Activated naive CD8-positive, alpha-beta T cell treated with anti-CD3 and anti-CD28 coated beads, Interleukin-2, amount 50 U/mL, for 16 hours (primary cell): Measurements from ENCODE around the gene NRSN2.
A peak's percentile ranks its signal among the peaks of the same experiment; 100 is the strongest.

ENCODE experiments used
- DNase-seq: peaks from one replicate; pipeline ENCODE4 v3.0.0-alpha.2; 2020; ENCODE audit warnings: low read depth, low spot score

The NRSN2 gene

GRCh38 chr20:346640-347316, at the start of gene NRSN2:
Gene NRSN2, plus strand, starts transcription at chr20:347111. Its CDS starts 2,533 bp downstream, at chr20:349644.
- no peak for DNase-seq

DNA sequence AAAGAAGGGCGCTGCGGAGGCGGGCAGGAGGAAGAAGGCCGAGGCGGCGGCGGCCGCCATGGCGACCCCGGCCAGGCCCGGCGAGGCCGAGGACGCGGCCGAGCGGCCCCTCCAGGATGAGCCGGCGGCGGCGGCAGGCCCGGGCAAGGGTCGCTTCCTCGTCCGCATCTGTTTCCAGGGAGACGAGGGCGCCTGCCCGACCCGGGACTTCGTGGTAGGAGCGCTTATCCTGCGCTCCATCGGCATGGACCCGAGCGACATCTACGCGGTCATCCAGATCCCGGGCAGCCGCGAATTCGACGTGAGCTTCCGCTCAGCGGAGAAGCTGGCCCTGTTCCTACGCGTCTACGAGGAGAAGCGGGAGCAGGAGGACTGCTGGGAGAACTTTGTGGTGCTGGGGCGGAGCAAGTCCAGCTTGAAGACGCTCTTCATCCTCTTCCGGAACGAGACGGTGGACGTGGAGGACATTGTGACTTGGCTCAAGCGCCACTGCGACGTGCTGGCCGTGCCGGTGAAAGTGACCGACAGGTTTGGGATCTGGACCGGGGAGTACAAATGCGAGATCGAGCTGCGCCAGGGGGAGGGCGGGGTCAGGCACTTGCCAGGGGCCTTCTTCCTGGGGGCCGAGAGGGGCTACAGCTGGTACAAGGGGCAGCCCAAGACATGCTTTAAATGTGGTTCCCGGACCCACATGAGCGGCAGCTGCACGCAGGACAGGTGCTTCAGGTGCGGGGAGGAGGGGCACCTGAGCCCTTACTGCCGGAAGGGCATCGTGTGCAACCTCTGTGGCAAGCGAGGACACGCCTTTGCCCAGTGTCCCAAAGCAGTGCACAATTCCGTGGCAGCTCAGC, 48.8 kb upstream of the NRSN2 start:
- no peak for DNase-seq

GRCh38 chr20:298776-299391, 48.0 kb upstream of the NRSN2 start:
- DNase-seq = no peak

DNA sequence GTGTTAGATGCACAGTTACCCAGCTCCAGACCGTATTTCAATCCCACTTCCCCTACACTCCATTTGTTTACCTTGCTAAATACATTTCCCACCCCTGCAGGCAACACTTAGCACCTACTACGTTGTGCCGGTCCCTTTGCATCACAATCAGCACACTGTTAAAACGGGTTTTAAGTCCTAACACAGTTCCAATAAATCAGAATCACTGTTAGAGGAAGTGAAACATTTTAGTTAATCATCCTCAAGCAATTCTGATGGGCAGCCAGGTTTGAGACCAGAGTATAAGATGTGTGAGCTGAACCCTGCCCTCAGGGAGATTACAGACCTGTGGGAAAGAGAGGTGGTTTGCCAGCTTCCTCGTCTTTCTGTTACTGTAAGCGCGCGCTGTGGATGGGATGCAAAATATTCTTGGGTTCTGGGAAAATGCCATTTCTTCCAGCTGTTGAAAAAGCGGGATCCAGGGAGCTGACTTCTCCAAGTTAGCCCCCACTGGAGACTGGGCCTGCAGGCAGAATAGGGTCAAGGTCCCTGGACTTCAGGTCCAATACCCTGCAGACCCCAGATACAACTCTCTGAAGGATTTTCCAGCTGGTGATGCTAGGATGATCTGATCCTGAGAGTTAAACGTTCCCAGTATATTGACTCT, 46.4 kb upstream of the NRSN2 start:
- no peak for DNase-seq

- DNase-seq = no peak
These were observed 44.7 kb upstream of the NRSN2 start for GRCh38 chr20:301886-302848.

GRCh38 chr20:305745-306144, 41.2 kb upstream of the NRSN2 start:
- DNase-seq = no peak

- no peak for DNase-seq
These were observed 38.4 kb upstream of the NRSN2 start for GRCh38 chr20:308427-309038.

GRCh38 chr20:309306-309840, 37.5 kb upstream of the NRSN2 start:
- no peak for DNase-seq

DNA sequence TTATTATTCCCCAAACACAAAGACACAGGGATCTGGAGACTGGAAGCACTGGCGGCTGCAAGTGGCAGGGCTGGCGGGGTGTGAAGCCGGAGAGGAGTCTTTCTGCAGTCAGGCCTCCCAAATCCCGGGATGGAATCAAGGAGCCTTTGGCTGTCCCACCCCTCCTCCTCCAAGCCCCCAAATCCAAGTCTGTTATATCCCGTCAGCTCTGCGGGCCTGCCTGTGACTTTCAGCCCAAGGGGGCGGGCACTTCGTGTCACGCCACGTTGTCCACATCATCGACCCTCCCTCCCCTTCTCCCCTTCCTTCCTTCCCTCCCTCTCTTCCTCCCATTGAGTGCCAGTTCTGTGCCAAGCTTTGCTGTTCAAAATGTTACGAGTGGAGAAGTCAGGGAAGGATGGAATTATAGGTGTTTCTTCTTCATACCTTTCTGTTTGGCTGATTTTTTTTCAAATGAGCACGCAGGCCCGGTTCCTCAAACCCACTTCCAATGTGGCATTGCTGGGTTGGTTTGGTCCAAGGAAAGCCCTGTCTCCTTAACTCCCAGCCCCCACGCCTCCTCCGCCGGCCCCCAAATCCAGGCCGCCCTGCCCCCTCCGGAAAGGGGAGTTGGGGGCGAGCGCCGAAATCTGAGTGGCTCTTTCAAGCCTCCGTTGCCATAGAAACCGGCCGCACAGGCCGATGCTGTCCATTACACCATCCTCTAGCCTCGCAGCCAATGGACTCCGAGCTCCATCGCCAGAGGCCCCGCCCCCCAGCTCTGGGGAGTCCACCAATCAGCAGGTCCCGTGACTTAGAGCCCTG, 36.9 kb upstream of the NRSN2 start:
- peak; percentile 73 for DNase-seq

DNA sequence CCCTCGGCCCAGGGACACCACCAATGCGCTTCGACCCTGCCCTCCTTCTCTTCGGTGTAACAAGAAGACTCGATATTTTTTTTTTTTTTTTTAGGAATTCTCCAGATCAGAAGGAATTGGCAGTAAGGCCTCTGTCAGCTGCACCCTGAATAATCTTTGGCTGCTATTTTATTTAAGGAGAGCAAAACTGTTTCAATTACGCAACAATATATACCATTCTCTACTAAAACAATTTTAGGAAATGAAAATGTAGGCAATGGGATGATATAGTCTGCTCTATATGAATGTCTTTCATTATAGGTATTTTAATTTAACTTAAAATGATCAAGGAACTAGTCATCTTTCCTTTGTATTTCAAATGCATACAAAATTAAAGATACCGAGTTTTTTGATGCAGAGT, 36.3 kb upstream of the NRSN2 start:
- no peak for DNase-seq

DNA sequence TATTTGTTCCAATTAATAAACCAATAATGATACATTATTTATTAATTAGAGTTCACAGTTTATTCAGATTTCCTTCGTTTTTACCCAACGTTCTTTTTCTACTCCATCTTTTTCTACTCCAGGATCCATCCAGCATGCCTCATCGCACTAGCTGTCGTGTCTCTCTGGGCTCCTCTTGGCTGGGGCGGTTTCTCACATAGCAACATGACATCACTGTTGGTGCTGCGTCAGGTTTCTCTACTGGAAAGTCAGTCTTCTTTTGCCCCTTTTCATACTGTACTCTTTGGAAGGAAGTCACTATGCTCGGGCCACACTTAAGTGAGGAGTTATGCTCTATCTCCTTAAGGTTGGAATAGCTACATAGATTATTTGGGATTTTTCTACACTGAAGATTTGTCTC, 35.3 kb upstream of the NRSN2 start:
- no peak for DNase-seq

GRCh38 chr20:312067-312466, 34.8 kb upstream of the NRSN2 start:
- DNase-seq = no peak

- no peak for DNase-seq
These were observed 34.0 kb upstream of the NRSN2 start for GRCh38 chr20:312866-313265.

- DNase-seq = no peak
These were observed 33.5 kb upstream of the NRSN2 start for GRCh38 chr20:313402-313801.

DNA sequence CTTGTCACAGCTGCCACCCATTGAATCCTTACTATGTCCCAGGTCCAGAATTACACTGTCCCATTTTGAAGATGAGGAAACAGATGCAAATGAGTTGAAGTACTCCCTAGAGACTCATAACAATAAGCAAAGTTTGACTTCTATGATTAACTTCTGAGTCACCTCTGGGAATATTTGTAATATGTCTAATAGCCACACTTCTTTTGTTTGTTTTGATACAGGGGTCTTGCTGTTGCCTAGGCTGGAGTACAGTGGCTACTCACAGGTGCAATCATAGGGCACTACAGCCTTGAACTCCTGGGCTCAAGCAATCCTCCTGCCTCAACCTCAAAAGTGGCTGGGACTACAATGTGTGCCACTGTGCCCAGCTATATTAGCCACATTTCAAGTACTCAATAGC, 33.0 kb upstream of the NRSN2 start:
- no peak for DNase-seq

GRCh38 chr20:316316-317068, 30.4 kb upstream of the NRSN2 start:
- DNase-seq = no peak

- DNase-seq = peak; percentile 88
These were observed 22.5 kb upstream of the NRSN2 start for GRCh38 chr20:324177-325044.
